Measurements from ENCODE around the gene NECTIN1. TPM values are rescaled to one million over a fixed set of nuclear protein-coding genes. Genes with fewer than 3 reads are reported as not detected.

Gene NECTIN1
- total RNA-seq, 1 donor from 2014 or later, result 10.4 TPM

DNA sequence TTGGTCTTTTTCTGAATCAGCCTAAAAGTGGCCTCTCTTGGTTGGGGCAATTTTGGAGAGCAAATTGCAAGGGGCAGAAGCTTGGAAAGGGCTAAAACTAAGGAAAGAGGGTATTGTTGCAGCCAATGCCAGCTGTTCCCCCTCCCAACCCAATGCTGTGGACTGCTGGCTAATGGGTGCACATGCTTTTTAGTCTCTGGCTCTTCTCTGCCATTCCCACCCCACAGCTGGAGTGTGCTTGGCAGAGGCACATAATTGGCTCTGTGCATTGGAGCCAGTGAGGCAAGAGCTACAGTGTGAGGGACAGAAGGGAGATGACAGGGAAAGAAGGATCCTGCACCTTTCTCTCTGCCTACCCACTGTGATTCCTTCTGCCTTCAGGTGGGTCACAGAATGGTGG is 140.0 kb downstream of the NECTIN1 start:
- Histone ChIP-seq H3K27ac (no peak overlapping the region), H3K27me3 (peaks cover 15% of the 10 kb centered on the region), H3K4me1 (peaks cover 14% of the 10 kb centered on the region), H3K9me3 (peaks cover 3% of the 10 kb centered on the region), H3K36me3 (no peaks in the 10 kb centered on the region), H3K4me3 (no peak overlapping the region)
- intact Hi-C loops (cut with DNase I), result no loop called here
- no peak for DNase-seq
- no peak for ATAC-seq
- no peak for TF ChIP-seq CTCF (IDR thresholded peaks at IDR 0.05)
